Panc1 (cell line): ENCODE results near the gene LIN7B. TPM values are rescaled to one million over a fixed set of nuclear protein-coding genes. Genes with fewer than 3 reads are reported as not detected.
A peak's percentile ranks its signal among the peaks of the same experiment; 100 is the strongest.

Experiments
- ATAC-seq: fragments of 200-7000 bp; cut with Tn5 transposase; 2 replicates; pipeline ENCODE4 v1.9.1; 2020; ENCODE audit warnings: mild to moderate bottlenecking, moderate library complexity
- BruUV-seq: library from RNA; stranded (reverse); fragments of 400-500 nt; replicated peaks from 2 replicates; lab custom pipeline; 2021; lab: Mats Ljungman, UMichigan
- CTCF ChIA-PET: fragments of 300-600 bp; sonication (Branson Sonifier 250); formaldehyde crosslinking; loops from one replicate; lab custom pipeline; 2022; ENCODE audit warnings: antibody characterized with exemption; lab: Charles Lee
- POLR2A ChIA-PET: fragments of 300-600 bp; sonication (Branson Sonifier 250); formaldehyde crosslinking; loops from one replicate; lab custom pipeline; 2022; ENCODE audit warnings: antibody characterized with exemption; lab: Charles Lee
- DNase-seq: peaks from one replicate; pipeline ENCODE4 v3.0.0-alpha.2; 2010; ENCODE audit warnings: low read depth, low spot score
- H3K27ac ChIP-seq: 2 replicates; pipeline ENCODE4 v1.5.1; 2011; ENCODE audit warnings: mild to moderate bottlenecking, low read length, inconsistent platforms
- H3K27me3 ChIP-seq: fragments of 200-500 bp; sonication (Bioruptor generic); 2 replicates; pipeline ENCODE4 v1.6.0; 2014; ENCODE audit warnings: low read length, inconsistent platforms; ENCODE audit not compliant: control insufficient read depth, insufficient read depth
- H3K36me3 ChIP-seq: fragments of 200-500 bp; sonication (Bioruptor generic); 2 replicates; pipeline ENCODE4 v1.5.1; 2014; ENCODE audit warnings: inconsistent platforms, mild to moderate bottlenecking, low read length, moderate library complexity; ENCODE audit not compliant: control insufficient read depth, insufficient read depth
- H3K4me1 ChIP-seq: 2 replicates; pipeline ENCODE4 v1.5.1; 2011; ENCODE audit warnings: inconsistent platforms, mild to moderate bottlenecking, low read length, moderate library complexity; ENCODE audit not compliant: control insufficient read depth, insufficient read depth
- H3K4me3 ChIP-seq, 2 experiments: 2 replicates each; pipeline ENCODE4 v1.5.1; 2011 to 2012; ENCODE audit warnings: low read depth in 2 of 2, low read length in 2 of 2, mild to moderate bottlenecking in 2 of 2, inconsistent platforms in 1 of 2, moderate library complexity in 1 of 2
- H3K9me3 ChIP-seq: fragments of 200-500 bp; sonication (Bioruptor generic); 2 replicates; pipeline ENCODE4 v1.5.1; 2014; ENCODE audit warnings: low read depth, mild to moderate bottlenecking, inconsistent platforms, low read length, moderate library complexity; ENCODE audit not compliant: control insufficient read depth, insufficient read depth
- POLR2AphosphoS5 ChIP-seq: IDR thresholded peaks from 2 replicates; pipeline ENCODE4 v1.6.1; 2012; ENCODE audit warnings: mild to moderate bottlenecking, low read depth, low read length, moderate library complexity
- SIN3A ChIP-seq: IDR thresholded peaks from 2 replicates; pipeline ENCODE4 v1.6.1; 2012; ENCODE audit warnings: low read depth, mild to moderate bottlenecking, low read length, moderate library complexity, borderline replicate concordance; ENCODE audit not compliant: insufficient read depth
- TCF7L2 ChIP-seq: IDR thresholded peaks from 2 replicates; pipeline ENCODE4 v1.6.1; 2011; ENCODE audit warnings: mild to moderate bottlenecking, low read depth, low read length, inconsistent platforms
- in situ Hi-C: cut with HindIII; loops from 2 replicates; pipeline ENCODE4 v1.10.0; 2016; ENCODE audit warnings: low sequenced_read_pairs, low pct_unique_long_range_greater_than_20kb
- intact Hi-C: fragments of 100-400 bp; cut with micrococcal nuclease; formaldehyde crosslinking; loops from one replicate; pipeline ENCODE4 v1.10.0; 2022; ENCODE audit not compliant: unreplicated experiment
- total RNA-seq: library from RNA; stranded (reverse); gene quantifications from one replicate; pipeline ENCODE4 v1.2.1, GENCODE V29; 2021; ENCODE audit not compliant: unreplicated experiment
- TF ChIP-seq, protein P1 (sequence below), 2 experiments: IDR thresholded peaks; 2 replicates each; pipeline ENCODE4 v1.6.1; 2011 to 2012; ENCODE audit warnings: low read depth in 2 of 2, control low read depth in 1 of 2, low read length in 1 of 2, mild to moderate bottlenecking in 1 of 2, moderate library complexity in 1 of 2; ENCODE audit not compliant: insufficient read depth in 1 of 2
- TF ChIP-seq, protein P2 (sequence below): fragments of 450-650 bp; IDR thresholded peaks from 2 replicates; pipeline ENCODE4 v1.5.1; 2017; ENCODE audit warnings: mild to moderate bottlenecking

Gene LIN7B
- total RNA-seq, 1 experiment from 2014 or later = 6.4 TPM

- BruUV-seq = no TSS peak
Observed at GRCh38 chr19:49084206-49085019, 29.8 kb upstream of the LIN7B start.

DNA sequence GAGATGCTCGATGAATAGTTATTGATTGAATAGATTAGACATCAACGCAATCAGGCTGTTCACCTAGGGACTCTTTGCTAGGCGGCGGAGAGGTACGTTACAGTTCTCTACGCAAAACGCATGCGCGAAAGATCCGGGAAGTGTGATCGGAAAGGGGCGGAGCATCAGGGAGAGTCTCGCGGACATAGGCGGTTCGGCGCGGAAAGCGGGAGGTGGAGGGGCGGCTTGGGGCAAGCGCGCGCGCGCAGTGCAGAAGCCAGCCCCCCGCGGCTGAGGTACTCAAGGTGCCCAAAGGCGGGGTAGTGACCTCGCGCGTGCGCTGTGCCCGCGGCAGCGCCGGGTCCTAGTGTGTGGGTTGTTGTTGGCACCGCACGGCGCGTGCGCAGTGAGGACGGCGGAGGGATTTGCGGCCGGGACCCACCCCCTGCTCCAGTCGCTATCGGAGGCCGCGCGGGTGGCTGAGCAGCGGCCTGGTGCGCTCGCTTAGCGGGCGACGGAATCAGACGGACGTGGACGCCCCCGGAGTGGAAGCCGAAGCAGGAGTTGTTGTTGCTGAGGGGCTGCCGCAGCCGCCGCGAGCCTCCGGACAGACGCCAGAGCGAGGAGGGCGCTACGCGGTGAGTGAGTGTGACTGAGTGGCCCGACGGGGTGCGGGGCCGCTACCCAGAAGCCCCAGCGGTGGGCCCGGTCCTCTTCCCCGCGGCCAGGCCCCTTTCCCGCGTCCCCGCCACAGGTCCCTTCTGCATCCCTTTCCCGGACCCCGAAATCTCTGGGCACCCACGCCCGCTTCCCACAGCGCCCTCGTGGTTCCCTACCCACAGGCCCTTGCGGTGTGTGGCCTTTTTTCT, 28.9 kb upstream of the LIN7B start, which contains the start of gene SNRNP70:
TSS of gene SNRNP70 (plus strand) at position 432 of the 848 bp plus-strand sequence. CDS start 964 bp downstream, outside the sequence.
- in situ Hi-C loops = no loop called here
- H3K27ac ChIP-seq = peak within 1 kb of the TSS; percentile 94
- ATAC-seq (peak; percentile 97), DNase-seq (peak; percentile 80)
- intact Hi-C loops = no loop called here
- TF ChIP-seq TCF7L2 = no peak
- peak; percentile 80 for TF ChIP-seq POLR2AphosphoS5
- peak; percentile 23; the same call in 1 of the 2 replicates for TF ChIP-seq SIN3A
- TF ChIP-seq, protein P1, sequence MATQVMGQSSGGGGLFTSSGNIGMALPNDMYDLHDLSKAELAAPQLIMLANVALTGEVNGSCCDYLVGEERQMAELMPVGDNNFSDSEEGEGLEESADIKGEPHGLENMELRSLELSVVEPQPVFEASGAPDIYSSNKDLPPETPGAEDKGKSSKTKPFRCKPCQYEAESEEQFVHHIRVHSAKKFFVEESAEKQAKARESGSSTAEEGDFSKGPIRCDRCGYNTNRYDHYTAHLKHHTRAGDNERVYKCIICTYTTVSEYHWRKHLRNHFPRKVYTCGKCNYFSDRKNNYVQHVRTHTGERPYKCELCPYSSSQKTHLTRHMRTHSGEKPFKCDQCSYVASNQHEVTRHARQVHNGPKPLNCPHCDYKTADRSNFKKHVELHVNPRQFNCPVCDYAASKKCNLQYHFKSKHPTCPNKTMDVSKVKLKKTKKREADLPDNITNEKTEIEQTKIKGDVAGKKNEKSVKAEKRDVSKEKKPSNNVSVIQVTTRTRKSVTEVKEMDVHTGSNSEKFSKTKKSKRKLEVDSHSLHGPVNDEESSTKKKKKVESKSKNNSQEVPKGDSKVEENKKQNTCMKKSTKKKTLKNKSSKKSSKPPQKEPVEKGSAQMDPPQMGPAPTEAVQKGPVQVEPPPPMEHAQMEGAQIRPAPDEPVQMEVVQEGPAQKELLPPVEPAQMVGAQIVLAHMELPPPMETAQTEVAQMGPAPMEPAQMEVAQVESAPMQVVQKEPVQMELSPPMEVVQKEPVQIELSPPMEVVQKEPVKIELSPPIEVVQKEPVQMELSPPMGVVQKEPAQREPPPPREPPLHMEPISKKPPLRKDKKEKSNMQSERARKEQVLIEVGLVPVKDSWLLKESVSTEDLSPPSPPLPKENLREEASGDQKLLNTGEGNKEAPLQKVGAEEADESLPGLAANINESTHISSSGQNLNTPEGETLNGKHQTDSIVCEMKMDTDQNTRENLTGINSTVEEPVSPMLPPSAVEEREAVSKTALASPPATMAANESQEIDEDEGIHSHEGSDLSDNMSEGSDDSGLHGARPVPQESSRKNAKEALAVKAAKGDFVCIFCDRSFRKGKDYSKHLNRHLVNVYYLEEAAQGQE (IDR thresholded peaks at IDR 0.05; ENCODE audit: insufficient read depth in 1 of 2, low read depth in 2 of 2, low read length in 1 of 2) = no peak
- ChIA-PET POLR2A (no interaction called here), CTCF (no interaction called here)
- H3K4me3 ChIP-seq = peak within 1 kb of the TSS; percentile 93 to 95
- H3K27me3 ChIP-seq = no peaks in the 10 kb centered on the region
- no peaks in the 10 kb centered on the region for H3K9me3 ChIP-seq
- BruUV-seq = no TSS peak
- peaks cover 10% of the 10 kb centered on the region for H3K36me3 ChIP-seq
- H3K4me1 ChIP-seq = no peaks in the 10 kb centered on the region

More at GRCh38 chr19:49084206-49085019, 29.8 kb upstream of the LIN7B start:
- H3K4me1 ChIP-seq = no peaks in the 10 kb centered on the region
- no peak for DNase-seq
- intact Hi-C loops = no loop called here
- H3K27me3 ChIP-seq = no peaks in the 10 kb centered on the region
- ChIA-PET POLR2A (no interaction called here), CTCF (no interaction called here)
- H3K27ac ChIP-seq = peak overlapping the region; percentile 93
- no peaks in the 10 kb centered on the region for H3K9me3 ChIP-seq
- in situ Hi-C loops = no loop called here
- peaks cover 7% of the 10 kb centered on the region for H3K36me3 ChIP-seq
- peak; percentile 12; the same call in 1 of the 2 replicates for ATAC-seq
- no peak for TF ChIP-seq SIN3A
- H3K4me3 ChIP-seq = peak overlapping the region; percentile 62 to 93

DNA sequence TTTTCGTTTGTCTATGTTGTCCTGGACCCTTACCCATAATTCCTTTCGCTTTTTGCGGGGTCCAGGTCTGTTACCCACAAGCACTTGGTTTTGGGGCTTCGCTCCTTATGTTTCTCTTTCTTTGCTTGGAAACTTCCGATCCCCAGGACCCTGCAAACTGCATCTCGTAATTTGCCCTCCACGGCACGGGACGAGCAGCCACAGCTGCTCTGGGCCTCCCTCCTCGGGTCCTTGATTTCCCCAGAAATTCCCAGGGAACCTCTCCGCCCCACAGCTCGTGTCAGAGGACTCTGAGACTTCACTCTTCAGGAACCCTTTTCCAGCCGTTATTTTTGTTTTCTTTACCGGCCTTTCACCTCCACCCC, 28.3 kb upstream of the LIN7B start:
- H3K27ac ChIP-seq = peak overlapping the region; percentile 94
- TF ChIP-seq SIN3A (no peak), POLR2AphosphoS5 (no peak), TCF7L2 (no peak)
- TF ChIP-seq, protein P2, sequence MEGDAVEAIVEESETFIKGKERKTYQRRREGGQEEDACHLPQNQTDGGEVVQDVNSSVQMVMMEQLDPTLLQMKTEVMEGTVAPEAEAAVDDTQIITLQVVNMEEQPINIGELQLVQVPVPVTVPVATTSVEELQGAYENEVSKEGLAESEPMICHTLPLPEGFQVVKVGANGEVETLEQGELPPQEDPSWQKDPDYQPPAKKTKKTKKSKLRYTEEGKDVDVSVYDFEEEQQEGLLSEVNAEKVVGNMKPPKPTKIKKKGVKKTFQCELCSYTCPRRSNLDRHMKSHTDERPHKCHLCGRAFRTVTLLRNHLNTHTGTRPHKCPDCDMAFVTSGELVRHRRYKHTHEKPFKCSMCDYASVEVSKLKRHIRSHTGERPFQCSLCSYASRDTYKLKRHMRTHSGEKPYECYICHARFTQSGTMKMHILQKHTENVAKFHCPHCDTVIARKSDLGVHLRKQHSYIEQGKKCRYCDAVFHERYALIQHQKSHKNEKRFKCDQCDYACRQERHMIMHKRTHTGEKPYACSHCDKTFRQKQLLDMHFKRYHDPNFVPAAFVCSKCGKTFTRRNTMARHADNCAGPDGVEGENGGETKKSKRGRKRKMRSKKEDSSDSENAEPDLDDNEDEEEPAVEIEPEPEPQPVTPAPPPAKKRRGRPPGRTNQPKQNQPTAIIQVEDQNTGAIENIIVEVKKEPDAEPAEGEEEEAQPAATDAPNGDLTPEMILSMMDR = no peak
- peak overlapping the region; percentile 93 to 95 for H3K4me3 ChIP-seq
- ATAC-seq (no peak), DNase-seq (no peak)
- peaks cover 13% of the 10 kb centered on the region for H3K36me3 ChIP-seq
- no TSS peak for BruUV-seq
- intact Hi-C loops = no loop called here
- in situ Hi-C loops = no loop called here
- ChIA-PET POLR2A (no interaction called here), CTCF (no interaction called here)
- no peaks in the 10 kb centered on the region for H3K27me3 ChIP-seq
- H3K4me1 ChIP-seq = no peaks in the 10 kb centered on the region
- H3K9me3 ChIP-seq = no peaks in the 10 kb centered on the region
